HG02759 (cell line): ENCODE measurements around the gene TP63.

ENCODE experiments used
- ATAC-seq: cut with Tn5 transposase; IDR thresholded peaks from one replicate; pipeline ENCODE4 v1.9.1; 2021; ENCODE audit warnings: mild to moderate bottlenecking, moderate library complexity; ENCODE audit not compliant: unreplicated experiment

TP63 gene

GRCh38 chr3:189842681-189843602 is 211.8 kb downstream of the TP63 start:
- ATAC-seq: no peak

DNA sequence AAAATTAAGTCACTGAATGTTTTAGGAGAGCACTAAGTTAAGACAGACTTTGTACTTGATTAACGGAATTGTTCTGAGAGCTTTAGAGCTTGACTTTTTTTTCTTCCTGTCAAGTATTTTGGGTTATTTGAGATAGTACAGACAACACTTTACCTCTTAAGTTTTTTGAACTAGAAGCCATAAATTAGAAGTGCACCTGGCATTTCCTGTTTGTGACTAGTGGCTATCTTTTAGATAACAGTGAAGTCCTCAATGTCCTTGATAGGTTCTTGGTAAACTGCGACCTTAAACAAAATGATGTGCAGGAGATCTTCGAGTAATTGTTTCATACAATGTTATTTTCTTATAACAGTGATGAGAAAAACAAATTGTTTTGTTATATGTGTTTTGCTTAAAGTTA is 213.9 kb downstream of the TP63 start:
- no peak for ATAC-seq

DNA sequence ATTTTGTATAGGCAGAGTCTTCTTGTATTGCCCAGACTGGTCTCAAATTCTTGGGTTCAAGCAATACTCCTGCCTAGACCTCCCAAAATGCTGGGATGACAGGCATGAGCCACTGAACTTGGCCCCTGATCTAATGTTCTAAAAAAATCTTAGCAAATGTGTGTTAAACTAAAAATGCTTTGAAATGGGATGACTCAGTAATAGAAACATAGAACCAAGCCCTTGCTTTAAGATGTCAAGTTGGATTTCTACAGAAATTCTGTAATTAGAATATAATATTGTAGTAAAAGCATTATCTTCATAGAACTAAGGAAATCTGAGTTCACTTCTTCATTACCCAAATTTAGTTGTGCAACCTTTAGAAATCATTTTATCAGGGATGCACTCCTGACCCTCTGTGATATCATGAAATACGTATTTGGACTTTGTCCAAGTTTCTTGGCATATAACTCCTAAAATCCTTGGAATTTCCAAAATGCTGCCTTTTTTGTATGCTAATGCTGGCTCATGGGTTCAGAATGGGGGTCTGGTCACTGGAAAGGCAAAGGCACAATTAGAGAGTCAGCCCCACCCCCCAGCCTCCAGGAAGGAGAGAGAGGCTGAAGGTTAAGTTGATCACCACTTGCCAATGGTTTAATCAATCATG is 217.3 kb downstream of the TP63 start:
- ATAC-seq: no peak

- no peak for ATAC-seq
Observed at GRCh38 chr3:189849262-189849661, 218.1 kb downstream of the TP63 start.

- ATAC-seq: no peak
Observed at GRCh38 chr3:189851682-189852081, 220.5 kb downstream of the TP63 start.

- no peak for ATAC-seq
Observed at GRCh38 chr3:189853906-189854305, 222.7 kb downstream of the TP63 start.

DNA sequence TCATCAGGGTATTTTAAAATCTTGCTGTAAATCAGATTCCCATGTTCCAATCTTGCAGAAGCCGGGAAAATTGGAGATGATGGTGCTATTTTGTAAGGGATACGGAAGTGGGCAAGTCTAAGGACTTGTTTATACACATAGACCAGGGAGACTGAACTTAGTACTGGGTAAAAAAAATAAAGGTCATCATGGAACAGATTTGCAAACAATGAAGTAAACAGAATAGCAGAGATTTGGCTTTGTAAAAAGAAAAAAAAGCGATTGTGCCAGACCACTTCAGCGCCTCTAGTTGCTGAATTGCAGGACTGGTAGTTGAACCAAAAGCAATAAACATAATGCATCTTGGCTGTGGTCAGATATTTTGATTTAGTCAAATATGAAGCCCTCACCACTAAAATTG is 229.1 kb downstream of the TP63 start:
- ATAC-seq: no peak

DNA sequence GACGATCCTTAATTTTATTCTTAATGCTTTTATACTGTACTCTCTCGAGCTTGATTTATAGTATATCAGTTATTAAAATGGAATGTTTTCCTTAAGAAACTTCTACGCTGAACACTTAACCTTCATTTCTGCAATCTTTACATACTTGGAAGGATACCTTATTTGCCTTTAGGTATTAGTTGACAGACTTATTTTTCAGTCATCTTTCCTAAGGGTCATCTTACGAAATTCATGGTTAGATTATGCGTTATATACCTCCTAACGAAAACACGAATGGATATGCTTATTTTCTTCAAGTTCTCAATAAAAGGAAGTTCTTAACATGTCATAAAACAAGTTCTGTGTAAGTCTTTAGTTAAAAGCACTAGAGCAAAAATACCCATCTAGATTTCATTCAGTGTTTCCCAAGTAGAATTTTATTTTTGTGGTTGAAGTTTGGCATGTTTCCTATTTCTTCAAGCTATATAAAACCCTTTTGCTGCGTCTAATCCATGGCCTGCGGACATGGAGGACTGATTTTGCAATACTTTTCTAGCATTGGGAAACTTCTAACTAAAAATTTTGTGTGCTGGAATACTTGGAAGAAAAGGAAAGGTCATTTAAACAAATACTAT is 231.3 kb downstream of the TP63 start:
- no peak for ATAC-seq

GRCh38 chr3:189863031-189863430 is 231.8 kb downstream of the TP63 start:
- ATAC-seq: no peak

- no peak for ATAC-seq
Observed at GRCh38 chr3:189868061-189868460, 236.9 kb downstream of the TP63 start.

DNA sequence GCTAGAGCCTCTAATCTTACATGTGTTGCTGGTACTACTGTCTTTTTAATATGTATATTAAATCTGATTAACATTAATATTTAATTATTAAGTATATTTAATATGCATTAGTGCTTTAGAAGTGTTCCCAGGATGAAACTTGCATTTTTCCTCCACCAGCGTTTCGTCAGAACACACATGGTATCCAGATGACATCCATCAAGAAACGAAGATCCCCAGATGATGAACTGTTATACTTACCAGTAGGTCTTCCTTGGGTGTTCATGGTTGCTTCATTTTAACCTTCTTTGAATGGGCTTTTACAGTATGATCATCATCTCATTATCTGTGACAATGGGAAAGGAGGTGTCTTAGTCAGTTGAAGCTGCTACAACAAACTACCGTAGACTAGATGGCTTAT is 238.0 kb downstream of the TP63 start:
- ATAC-seq: no peak

- ATAC-seq: no peak
Observed at GRCh38 chr3:189871418-189871817, 240.2 kb downstream of the TP63 start.

DNA sequence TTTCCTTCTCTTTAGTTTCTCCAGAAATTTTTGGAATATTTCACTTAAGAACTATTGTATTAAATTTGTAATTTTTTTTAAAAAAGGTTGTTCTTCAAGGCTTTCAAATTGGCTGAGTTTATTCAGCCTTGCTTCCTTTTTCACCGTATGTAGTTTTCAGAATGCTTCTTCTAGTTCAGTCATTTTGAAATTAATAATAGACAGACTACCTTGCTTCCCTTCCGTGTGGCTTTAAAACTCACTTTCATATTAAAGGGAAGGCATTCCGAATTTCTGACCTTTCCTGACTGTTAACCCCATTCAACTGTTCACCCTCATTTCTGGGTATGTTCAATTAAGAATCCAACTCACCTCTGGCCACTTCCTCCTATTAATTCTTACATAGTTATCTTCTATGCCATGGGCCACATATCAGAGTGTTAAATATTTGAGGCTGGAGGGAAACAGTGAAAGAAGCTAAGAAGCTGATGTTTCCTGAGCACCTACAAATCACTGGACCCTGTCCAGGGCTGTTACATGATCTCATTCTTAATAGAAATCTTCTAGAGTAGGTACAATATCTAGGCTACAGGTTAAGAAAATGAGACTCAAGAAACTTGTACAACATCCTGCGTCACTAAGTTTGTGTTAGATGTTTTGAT is 252.0 kb downstream of the TP63 start:
- ATAC-seq: peak; percentile 65

GRCh38 chr3:189890496-189890895 is 259.3 kb downstream of the TP63 start:
- ATAC-seq: no peak

- ATAC-seq: no peak
Observed at GRCh38 chr3:189896533-189896932, 265.3 kb downstream of the TP63 start.

DNA sequence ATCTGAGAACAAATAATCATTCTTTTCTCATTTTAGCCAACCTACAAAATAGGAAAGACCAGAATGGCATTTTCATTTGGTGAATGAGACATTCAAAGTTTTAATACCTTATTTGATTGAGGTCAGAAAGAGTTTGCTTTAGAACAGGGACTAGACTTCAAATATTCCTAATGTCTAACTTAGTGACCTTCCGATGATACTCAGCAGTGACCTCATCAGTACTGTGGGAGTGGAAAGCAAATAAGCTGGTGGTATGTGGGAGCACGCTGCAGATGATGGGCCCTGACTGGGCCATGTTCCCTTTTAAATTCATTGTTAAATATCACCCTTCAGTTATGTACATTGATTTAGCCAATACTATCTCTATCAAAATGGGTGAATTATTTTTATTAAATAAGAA is 266.2 kb downstream of the TP63 start:
- no peak for ATAC-seq

- no peak for ATAC-seq
Observed at GRCh38 chr3:189898559-189899153, 267.5 kb downstream of the TP63 start.

DNA sequence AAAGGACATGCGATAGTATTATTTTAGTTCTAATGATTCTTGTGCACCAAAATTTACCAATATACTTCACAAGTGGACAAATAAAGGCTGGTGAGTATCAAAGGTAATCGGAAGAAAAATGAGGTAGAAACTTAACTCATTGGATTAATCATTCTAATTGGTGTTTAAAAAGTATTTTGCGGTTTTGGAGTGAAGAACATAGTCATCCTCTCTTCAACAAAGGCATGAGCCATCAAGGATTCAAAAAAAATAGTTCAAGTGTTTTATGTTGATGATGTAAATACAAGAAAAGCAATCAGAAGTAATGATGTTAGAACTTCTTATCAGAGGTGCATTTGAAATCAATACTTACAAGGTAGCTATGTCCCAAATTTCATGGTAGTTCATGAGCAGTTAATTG is 268.0 kb downstream of the TP63 start:
- ATAC-seq: no peak

DNA sequence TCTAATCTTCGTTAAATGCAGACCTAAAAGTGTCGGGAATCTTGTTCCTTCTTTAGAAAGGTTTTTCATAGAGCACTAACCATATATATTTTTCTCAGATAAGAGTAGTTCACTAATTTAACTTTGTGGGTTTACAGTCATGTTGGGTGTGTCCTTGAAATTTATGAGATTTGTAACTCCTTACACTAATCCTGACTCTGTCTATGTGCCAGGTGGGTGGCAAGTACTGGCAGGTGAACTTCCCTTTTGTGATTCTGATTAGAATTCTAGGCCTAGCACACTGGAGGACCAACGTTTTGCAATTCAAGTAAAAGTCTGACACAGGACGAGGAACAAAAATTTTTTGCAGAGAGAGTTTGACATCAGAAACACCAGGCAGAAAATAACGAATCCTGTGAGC is 269.4 kb downstream of the TP63 start:
- ATAC-seq: no peak

- ATAC-seq: no peak
Observed at GRCh38 chr3:189901481-189901880, 270.3 kb downstream of the TP63 start.
